ENCODE results near the gene ZRANB3.

DNA sequence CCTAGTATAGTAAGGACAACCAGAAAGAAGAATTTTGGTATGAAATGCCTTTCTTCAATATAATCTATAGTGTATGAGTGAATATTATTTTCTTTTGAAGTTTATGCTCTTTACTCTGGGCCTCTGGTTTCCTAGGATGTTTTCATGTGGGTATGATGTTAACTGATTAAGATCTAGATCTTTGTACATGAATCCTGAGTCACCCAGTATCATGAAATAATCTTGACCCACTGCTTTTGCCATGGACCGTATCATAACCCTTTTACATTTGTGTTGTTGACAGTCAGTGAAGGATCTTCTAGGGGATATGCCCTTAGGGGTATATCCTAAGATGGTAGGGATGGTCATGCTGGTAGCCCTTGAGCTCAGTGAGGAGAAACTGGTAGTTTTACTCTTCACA lies 378.7 kb downstream of the ZRANB3 start:
- no peak for TF ChIP-seq EZH2 (IDR thresholded peaks at IDR 0.05; ENCODE audit: borderline replicate concordance, low read length)
- TF ChIP-seq, protein P1, sequence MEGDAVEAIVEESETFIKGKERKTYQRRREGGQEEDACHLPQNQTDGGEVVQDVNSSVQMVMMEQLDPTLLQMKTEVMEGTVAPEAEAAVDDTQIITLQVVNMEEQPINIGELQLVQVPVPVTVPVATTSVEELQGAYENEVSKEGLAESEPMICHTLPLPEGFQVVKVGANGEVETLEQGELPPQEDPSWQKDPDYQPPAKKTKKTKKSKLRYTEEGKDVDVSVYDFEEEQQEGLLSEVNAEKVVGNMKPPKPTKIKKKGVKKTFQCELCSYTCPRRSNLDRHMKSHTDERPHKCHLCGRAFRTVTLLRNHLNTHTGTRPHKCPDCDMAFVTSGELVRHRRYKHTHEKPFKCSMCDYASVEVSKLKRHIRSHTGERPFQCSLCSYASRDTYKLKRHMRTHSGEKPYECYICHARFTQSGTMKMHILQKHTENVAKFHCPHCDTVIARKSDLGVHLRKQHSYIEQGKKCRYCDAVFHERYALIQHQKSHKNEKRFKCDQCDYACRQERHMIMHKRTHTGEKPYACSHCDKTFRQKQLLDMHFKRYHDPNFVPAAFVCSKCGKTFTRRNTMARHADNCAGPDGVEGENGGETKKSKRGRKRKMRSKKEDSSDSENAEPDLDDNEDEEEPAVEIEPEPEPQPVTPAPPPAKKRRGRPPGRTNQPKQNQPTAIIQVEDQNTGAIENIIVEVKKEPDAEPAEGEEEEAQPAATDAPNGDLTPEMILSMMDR (conservative IDR thresholded peaks at IDR 0.05 in 1 of 2, IDR thresholded peaks at IDR 0.05 in 1 of 2; ENCODE audit: extremely low read depth in 1 of 2, insufficient read depth in 1 of 2, low read depth in 1 of 2, low read length in 2 of 2), result no peak
